PC-9 (cell line): Measurements from ENCODE around the gene MBOAT2.
"Not testable (repeated sequence)": the region's sequence is repeated elsewhere in the genome, so short reads cannot be mapped to it uniquely, and the experiment has no call there.

Source experiments
- EZH2 ChIP-seq: fragments of 200-600 bp; sonication (generic); IDR thresholded peaks from 2 replicates; pipeline ENCODE4 v1.8.0; 2017; ENCODE audit warnings: antibody characterized with exemption, low read depth
- TF ChIP-seq, protein P1 (sequence below): fragments of 200-600 bp; sonication (generic); conservative IDR thresholded peaks from 2 replicates; pipeline ENCODE4 v1.6.1; 2017; ENCODE audit warnings: mixed run types, antibody characterized with exemption, mild to moderate bottlenecking, moderate library complexity

DNA sequence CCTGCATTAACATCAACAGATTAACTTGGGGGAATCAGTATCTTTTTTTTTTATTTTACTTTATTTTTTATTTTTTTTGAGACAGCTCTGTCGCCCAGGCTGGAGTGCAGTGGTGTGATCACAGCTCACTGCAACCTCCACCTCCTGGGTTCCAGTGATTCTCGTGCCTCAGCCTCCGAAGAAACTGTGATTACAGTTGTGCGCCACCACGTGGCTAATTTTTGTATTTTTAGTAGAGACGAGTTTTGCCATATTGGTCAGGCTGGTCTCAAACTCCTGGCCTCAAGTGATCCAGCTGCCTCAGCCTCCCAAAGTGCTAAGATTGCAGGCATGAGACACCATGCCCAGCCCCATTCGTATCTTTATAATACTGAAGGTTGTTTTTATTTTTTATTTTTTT is 99.6 kb downstream of the MBOAT2 start:
- TF ChIP-seq, protein P1, sequence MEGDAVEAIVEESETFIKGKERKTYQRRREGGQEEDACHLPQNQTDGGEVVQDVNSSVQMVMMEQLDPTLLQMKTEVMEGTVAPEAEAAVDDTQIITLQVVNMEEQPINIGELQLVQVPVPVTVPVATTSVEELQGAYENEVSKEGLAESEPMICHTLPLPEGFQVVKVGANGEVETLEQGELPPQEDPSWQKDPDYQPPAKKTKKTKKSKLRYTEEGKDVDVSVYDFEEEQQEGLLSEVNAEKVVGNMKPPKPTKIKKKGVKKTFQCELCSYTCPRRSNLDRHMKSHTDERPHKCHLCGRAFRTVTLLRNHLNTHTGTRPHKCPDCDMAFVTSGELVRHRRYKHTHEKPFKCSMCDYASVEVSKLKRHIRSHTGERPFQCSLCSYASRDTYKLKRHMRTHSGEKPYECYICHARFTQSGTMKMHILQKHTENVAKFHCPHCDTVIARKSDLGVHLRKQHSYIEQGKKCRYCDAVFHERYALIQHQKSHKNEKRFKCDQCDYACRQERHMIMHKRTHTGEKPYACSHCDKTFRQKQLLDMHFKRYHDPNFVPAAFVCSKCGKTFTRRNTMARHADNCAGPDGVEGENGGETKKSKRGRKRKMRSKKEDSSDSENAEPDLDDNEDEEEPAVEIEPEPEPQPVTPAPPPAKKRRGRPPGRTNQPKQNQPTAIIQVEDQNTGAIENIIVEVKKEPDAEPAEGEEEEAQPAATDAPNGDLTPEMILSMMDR, result not testable (repeated sequence)
- TF ChIP-seq EZH2, result not testable (repeated sequence)
